ENCODE measurements around the gene DBH.

DBH gene

GRCh38 chr9:133684121-133684935 is 48.2 kb downstream of the DBH start:
- DNase-seq (ENCODE audit: low read depth): no peak

DNA sequence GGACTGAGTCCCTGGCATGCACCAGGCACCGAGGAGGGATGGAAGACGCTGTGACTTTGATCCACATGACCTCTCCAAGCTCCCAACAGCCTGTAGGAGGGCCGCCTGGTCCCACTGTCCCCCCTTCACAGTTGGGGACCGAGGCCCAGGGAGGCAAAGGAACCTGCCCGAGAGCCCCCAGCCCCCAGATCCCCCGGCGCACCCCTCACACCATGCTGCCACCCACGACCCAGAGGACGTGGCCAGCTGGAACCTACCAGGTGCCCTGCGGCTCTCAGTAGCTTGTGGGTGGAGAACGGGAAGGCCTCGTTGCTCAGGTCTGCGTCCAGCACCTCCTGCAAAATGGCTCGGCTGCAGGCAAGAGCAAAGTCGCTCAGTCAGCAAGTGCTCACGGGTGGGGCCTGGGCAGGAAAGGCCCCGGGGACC is 48.8 kb downstream of the DBH start:
- no peak for DNase-seq (ENCODE audit: low read depth)

DNA sequence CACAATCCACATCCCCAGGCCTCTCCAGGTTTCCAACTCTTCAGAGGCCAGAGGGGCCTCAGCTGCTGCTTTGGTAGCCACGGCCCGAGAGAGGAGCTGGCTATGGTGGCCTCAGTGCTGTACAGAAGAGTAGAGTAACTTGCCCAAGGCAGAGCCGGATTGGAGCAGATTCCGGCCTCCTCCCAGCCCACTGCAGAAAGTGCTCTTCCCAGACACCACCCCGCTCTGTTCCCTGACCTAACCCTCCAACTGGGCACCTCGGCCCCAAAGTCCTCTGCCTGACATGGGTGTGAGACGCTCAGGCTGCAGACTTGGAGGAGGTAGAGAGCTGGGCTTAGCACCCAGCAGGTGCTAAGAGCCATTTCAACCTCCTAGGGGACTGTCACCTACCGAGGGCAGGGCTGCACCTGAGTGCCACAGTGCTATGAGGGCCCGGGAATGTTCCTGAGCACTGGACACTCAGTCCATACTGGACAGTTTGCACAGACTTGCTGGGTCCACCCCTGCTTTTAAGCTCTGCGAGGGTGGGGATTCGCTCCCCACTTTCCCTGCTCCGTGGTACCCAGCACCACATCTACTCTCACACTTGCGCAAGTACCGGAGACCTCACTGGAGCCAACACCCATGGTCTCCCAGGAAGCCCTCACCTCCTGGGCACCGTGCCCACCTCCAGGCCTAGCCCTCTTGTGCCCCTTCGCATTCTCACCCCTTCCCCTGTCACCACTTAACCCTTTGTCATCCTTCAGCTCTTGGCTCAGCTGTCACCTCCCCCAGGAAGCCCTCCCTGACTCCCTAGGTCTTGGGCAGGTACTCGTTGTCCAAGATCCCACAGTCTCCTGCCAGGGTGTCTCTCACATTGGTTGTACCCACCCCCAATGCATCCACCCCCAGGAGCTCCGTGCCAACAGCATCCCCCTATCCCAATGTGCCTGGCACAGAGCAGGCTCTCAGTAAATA is 49.8 kb downstream of the DBH start:
- DNase-seq (ENCODE audit: low read depth): no peak

GRCh38 chr9:133686642-133687575 is 50.7 kb downstream of the DBH start:
- DNase-seq (ENCODE audit: low read depth): no peak

DNA sequence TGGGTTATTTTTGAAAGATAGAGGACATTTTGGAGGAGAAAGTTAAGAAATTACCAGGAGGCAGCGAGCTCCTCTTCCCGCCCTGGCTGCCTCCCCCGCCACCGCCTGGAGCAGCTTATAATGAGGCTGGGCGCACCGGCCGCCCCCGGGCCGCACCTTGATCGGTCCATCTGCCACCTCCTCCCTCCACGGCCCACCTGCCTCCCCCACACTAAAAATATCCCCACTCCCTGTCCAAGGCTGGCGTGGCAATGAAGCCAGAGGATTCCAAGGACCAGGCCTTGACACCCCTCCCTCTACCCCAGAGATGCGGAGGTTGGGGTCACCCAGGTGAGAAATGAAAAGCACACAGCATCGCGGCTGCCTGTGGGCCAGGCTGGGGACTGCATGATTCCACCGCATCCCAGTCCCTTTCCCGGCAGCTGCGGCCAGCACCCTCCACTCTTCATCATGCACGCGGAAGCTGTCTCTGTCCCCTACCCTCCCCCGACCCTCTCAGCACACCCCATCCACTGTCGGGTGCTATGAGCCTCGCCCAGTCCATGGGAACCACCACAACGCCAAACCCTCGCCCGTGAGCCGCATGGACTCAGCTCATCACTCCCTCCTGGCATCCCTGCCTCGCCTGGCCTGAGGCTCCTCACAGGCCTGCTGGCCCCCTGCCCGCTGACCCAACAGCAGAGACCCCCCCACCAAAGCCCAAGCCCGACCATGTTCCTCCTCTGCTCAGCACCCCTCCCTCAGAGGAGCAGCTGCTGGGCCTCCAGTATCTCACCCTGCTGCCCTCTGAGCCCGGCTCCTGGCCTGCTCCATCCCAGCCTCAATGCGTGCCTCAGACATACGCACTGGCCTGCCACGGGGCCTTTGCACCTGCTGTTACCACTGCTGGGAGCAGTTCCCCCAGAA is 51.9 kb downstream of the DBH start:
- no peak for DNase-seq (ENCODE audit: low read depth)

GRCh38 chr9:133689151-133689763 is 53.1 kb downstream of the DBH start:
- no peak for DNase-seq (ENCODE audit: low read depth)

DNA sequence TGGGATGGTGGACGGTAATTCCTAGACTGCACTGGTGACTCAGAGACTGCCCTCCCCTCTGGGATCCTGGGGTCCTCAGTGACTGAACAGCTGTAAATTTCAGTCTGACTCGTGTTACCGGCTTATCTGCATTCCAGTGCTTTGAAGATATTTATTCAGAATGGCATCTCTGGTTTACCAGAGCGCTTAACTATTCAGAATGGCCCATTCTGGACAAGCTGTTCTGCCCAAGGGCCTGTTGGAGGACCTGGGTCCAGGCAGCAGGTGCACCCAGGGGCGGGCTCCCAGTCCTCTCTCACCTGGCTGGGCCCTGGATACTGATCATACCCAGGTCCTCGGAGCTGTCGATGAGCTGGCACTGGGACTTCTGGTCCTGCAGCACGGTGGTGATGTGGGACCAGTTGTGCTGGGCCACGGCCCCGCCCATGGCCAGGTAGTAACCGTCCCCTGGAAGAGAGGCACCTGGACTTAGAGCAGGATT is 54.0 kb downstream of the DBH start:
- no peak for DNase-seq (ENCODE audit: low read depth)

GRCh38 chr9:133691191-133691590 is 55.0 kb downstream of the DBH start:
- DNase-seq (ENCODE audit: low read depth): no peak

DNA sequence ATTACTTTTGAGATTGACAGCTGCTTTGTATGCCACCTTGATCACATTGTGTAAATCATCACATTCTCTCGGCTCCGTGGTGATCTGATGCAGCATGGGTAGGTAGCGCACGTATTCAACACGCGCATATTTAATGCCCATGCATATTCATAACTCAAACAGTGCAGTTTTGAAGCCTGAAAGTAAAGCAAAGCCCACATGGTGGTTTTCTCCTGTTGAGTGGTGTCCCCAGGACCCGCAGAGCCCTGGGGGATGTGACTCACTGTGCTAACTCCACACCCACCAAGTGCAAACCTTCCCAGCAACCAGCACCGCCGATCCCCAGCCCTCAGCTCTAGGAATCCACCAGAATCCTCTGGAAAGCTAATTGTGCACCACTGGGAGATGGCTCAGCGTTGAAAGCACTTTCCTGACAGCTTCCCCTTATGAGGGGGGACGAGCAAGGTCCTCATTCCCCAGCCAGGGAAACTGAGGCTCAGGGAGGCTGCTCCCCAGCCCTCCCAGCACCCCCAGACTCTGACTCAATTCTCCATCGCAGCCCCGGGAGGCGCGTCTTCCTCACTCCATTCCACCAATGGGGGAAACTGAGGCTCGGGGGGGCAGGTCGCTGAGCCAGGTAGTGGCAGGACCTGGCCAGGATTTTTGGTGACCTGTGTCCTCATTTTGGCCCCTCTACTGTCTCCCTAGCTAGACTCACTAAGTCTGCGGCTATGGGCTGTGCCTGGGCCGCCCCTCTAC is 55.6 kb downstream of the DBH start:
- DNase-seq (ENCODE audit: low read depth): no peak

DNA sequence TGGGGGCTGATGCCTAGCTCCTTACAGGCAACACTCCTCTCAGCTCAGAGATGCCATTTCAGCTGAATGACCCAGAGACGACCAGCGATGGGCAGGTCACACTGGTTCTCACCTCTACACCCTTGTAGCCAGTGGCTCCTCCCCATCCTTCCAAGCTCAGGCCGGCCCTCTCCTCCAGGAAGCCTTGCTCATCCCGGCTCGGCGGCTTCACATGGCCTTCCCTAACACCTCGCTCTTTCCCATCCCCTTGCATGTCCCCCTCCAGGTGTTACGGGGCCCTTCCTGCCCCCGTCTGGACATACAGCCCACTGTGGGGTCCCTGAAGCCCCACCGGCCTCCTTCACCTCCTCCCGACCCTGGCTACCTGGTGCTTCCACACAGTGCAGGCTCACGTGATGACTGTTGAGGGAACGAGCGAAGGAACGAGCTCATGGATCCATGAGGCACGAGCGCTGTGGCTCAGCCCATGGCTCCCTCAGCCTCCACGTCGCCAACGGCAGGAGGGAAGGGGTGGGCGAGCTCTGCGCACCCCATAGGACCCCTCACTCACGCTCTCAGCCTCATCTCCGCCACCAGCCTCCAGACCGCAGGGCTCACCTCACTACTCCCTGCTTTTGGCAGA is 56.3 kb downstream of the DBH start:
- no peak for DNase-seq (ENCODE audit: low read depth)

- DNase-seq (ENCODE audit: low read depth): no peak
Measured at GRCh38 chr9:133693116-133693515, 57.0 kb downstream of the DBH start.

DNA sequence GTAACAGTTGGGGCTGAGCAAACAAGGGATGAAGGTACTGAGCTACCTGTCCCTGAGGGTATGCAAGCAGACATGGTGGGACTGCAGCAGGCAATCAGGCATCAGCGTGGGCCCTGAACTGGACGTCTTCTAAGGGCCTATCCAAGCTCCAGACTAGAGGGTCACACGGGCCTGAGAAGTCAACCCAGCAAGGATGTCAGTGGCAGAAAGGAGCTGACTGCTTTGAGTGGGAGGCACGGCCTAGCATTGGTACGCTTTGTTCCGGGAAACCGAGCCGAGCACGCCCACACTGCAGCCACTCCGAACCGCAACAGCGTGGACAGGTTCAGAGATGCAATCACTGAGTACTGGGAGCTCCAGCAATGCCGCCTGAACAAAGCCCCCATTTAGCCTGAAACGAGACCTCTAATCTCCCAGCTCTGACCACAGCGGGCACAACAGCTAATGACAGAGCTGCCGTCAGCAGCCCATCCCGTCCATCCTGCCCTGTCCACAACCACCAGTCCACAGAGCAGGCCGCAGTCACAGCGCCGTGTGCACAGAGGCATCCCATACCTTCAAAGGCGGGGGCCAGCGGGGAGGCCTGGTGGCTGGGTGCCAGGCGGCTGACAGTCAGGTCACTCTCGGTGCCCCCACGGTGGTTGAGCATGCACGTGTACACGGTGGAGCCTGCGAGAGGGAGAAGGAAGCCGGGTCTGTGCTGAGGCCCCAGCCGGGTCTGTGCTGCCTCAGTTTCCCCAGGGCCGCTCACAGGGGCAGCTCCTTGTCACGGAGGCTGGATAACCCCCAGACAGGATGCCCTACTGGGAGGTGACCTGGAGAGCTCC is 57.8 kb downstream of the DBH start:
- no peak for DNase-seq (ENCODE audit: low read depth)

GRCh38 chr9:133694686-133695085 is 58.5 kb downstream of the DBH start:
- no peak for DNase-seq (ENCODE audit: low read depth)

- DNase-seq (ENCODE audit: low read depth): no peak
Measured at GRCh38 chr9:133696071-133696472, 59.9 kb downstream of the DBH start.

- DNase-seq (ENCODE audit: low read depth): no peak
Measured at GRCh38 chr9:133699546-133699945, 63.4 kb downstream of the DBH start.

GRCh38 chr9:133700819-133701320 is 64.7 kb downstream of the DBH start:
- DNase-seq (ENCODE audit: low read depth): no peak

DNA sequence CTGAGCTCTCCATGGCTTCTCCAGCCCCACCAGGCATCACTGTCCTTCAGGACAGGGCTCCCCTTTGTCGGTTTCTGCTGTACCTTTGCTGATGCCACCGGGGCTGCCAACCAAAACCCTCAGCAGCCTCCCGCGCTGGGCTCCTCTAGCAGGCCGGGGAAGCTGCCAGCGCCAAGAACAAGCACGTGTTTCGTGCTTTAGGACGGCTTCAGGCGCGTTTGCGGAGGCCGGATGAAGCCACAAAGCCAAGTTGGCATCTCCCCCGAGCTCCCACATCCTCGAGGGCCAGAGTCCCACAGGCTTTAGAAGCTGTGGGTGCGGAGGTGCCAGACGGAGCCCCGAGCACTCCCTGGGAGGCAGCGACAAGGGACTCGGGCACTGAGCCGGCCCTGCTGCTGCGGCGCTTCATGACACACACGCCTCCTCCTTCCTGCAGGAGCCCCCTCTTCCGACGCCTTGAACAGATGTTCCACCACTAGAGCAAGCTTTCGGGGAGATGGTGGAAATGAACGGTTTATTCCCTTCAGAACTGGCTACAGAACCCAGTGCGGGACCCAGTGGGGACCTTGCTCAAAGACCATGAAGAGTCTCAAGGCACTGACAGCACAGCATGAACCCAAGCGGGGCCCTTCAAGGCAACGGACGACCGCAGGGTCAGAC is 65.3 kb downstream of the DBH start:
- no peak for DNase-seq (ENCODE audit: low read depth)
